A549 (cell line): ENCODE measurements around the gene WDR33. TPM values are rescaled to one million over a fixed set of nuclear protein-coding genes. Genes with fewer than 3 reads are reported as not detected.
"Not testable (repeated sequence)": the region's sequence is repeated elsewhere in the genome, so short reads cannot be mapped to it uniquely, and the experiment has no call there.

ENCODE experiments used
- ATAC-seq, 2 experiments: fragments of 200-7000 bp in 1 of 2; fragments of >200 bp in 1 of 2; cut with Nextera tagmentation in 1 of 2; cut with Tn5 transposase in 1 of 2; 3 replicates each; pipeline versions ENCODE4 v1.8.0 to v1.9.1; 2018 to 2020; ENCODE audit warnings: mild to moderate bottlenecking in 1 of 2, moderate library complexity in 1 of 2
- CTCF ChIA-PET: fragments of 300-600 bp; sonication (Branson Sonifier 250); formaldehyde crosslinking; extraction: SDS; loops from one replicate; lab custom pipeline; 2021; ENCODE audit warnings: antibody characterized with exemption, inconsistent platforms; lab: Yijun Ruan, JAX
- POLR2A ChIA-PET: fragments of 350-600 bp; formaldehyde crosslinking; extraction: SDS; loops from one replicate; lab custom pipeline; 2021; ENCODE audit warnings: antibody characterized with exemption, inconsistent platforms; lab: Yijun Ruan, JAX
- DNase-seq, 2 experiments: peaks; one replicate each; pipeline versions ENCODE4 v3.0.0 to v3.0.0-alpha.2; 2011 to 2016; ENCODE audit warnings: low read depth in 1 of 2, low spot score in 1 of 2
- FAIRE-seq: peaks from 2 replicates; lab custom pipeline; 2011; peaks lifted over from hg19 to GRCh38; lab: Jason Lieb, UNC
- H3K27ac ChIP-seq, 2 experiments: fragments of >200 bp; sonication (Bioruptor Twin); formaldehyde crosslinking; 3 replicates each; pipeline ENCODE4 v1.5.1; 2016 to 2017
- H3K4me1 ChIP-seq: fragments of >200 bp; sonication (Bioruptor Twin); formaldehyde crosslinking; 3 replicates; pipeline ENCODE4 v1.6.1; 2016
- H3K4me2 ChIP-seq: fragments of >200 bp; sonication (Bioruptor Twin); formaldehyde crosslinking; 3 replicates; pipeline ENCODE4 v1.6.1; 2016
- H3K4me3 ChIP-seq: fragments of >200 bp; sonication (Bioruptor Twin); formaldehyde crosslinking; 3 replicates; pipeline ENCODE4 v1.5.1; 2016
- H3K9me3 ChIP-seq: fragments of >200 bp; sonication (Bioruptor Twin); formaldehyde crosslinking; 3 replicates; pipeline ENCODE4 v1.6.1; 2016
- CEBPB ChIP-seq, 2 experiments: fragments of >200 bp in 1 of 2; sonication (Bioruptor Twin) in 1 of 2; formaldehyde crosslinking in 1 of 2; IDR thresholded peaks; 2 replicates each; pipeline ENCODE4 v1.6.1; 2012 to 2016
- CHD2 ChIP-seq: fragments of 150-350 bp; IDR thresholded peaks from 2 replicates; pipeline ENCODE4 v1.6.1; 2014; ENCODE audit warnings: low read length; ENCODE audit not compliant: partially characterized antibody
- EHF ChIP-seq: fragments of 250-450 bp; sonication (Bioruptor Pico); IDR thresholded peaks from 2 replicates; pipeline ENCODE4 v1.5.0; 2020; ENCODE audit warnings: mild to moderate bottlenecking
- ESRRA ChIP-seq: fragments of 150-350 bp; IDR thresholded peaks from 2 replicates; pipeline ENCODE4 v1.6.1; 2014; ENCODE audit warnings: mild to moderate bottlenecking, low read length, borderline replicate concordance
- FOSB ChIP-seq: fragments of 250-450 bp; sonication (Bioruptor Pico); IDR thresholded peaks from 2 replicates; pipeline ENCODE4 v1.5.0; 2020; ENCODE audit warnings: mild to moderate bottlenecking, moderate library complexity
- FOSL2 ChIP-seq, 2 experiments: fragments of 450-650 bp in 1 of 2; fragments of >200 bp in 1 of 2; sonication (Bioruptor Twin) in 1 of 2; formaldehyde crosslinking; IDR thresholded peaks; 2 replicates each; pipeline versions ENCODE4 v1.5.0 to v1.6.1; 2016 to 2020; ENCODE audit warnings: mild to moderate bottlenecking in 1 of 2, moderate library complexity in 1 of 2
- HOXB13 ChIP-seq: fragments of 250-450 bp; sonication (Bioruptor Pico); IDR thresholded peaks from 2 replicates; pipeline ENCODE4 v1.5.0; 2020; ENCODE audit warnings: low read depth, mild to moderate bottlenecking, moderate library complexity
- HOXB5 ChIP-seq: fragments of 250-450 bp; sonication (Bioruptor Pico); IDR thresholded peaks from 2 replicates; pipeline ENCODE4 v1.5.0; 2020; ENCODE audit warnings: mild to moderate bottlenecking, moderate library complexity
- KDM5A ChIP-seq: fragments of 200-600 bp; sonication (generic); IDR thresholded peaks from 2 replicates; pipeline ENCODE4 v1.6.1; 2016; ENCODE audit warnings: antibody characterized with exemption, mild to moderate bottlenecking
- MAZ ChIP-seq: fragments of 150-350 bp; IDR thresholded peaks from 2 replicates; pipeline ENCODE4 v1.6.1; 2014; ENCODE audit warnings: antibody characterized with exemption, low read depth, low read length, borderline replicate concordance
- NR3C1 ChIP-seq: fragments of >200 bp; sonication (Bioruptor Twin); formaldehyde crosslinking; IDR thresholded peaks from 3 replicates; pipeline ENCODE4 v1.6.1; 2017
- POLR2AphosphoS2 ChIP-seq: conservative IDR thresholded peaks from 2 replicates; pipeline ENCODE4 v1.6.1; 2012; ENCODE audit warnings: low read length, improper control_type of control experiment, inconsistent platforms
- RAD21 ChIP-seq, 2 experiments: fragments of >200 bp in 1 of 2; sonication (Bioruptor Twin) in 1 of 2; formaldehyde crosslinking in 1 of 2; IDR thresholded peaks in 1 of 2; conservative IDR thresholded peaks in 1 of 2; 2 replicates in 1 of 2; 3 replicates in 1 of 2; pipeline ENCODE4 v1.6.1; 2012 to 2018; ENCODE audit warnings: inconsistent platforms in 1 of 2
- RNF2 ChIP-seq: fragments of 200-600 bp; sonication (generic); IDR thresholded peaks from 2 replicates; pipeline ENCODE4 v1.6.1; 2016; ENCODE audit warnings: low read depth, mild to moderate bottlenecking, antibody characterized with exemption, moderate library complexity, borderline replicate concordance
- TFCP2L1 ChIP-seq: fragments of 250-450 bp; sonication (Bioruptor Pico); IDR thresholded peaks from 2 replicates; pipeline ENCODE4 v1.5.0; 2021; ENCODE audit warnings: mild to moderate bottlenecking
- ZC3H11A ChIP-seq: fragments of 450-650 bp; IDR thresholded peaks from 2 replicates; pipeline ENCODE4 v1.6.1; 2014; ENCODE audit warnings: antibody characterized with exemption, mild to moderate bottlenecking
- ZFP36 ChIP-seq: fragments of 450-650 bp; IDR thresholded peaks from 2 replicates; pipeline ENCODE4 v1.6.1; 2014; ENCODE audit warnings: borderline replicate concordance; ENCODE audit not compliant: partially characterized antibody
- ZSCAN20 ChIP-seq: fragments of 250-450 bp; sonication (Bioruptor Pico); IDR thresholded peaks from 2 replicates; pipeline ENCODE4 v1.8.0; 2022; ENCODE audit warnings: mild to moderate bottlenecking, moderate library complexity
- WGBS: methylation state at CpG from one replicate; pipeline ENCODE4 v1.1.6; 2017; ENCODE audit errors: missing lambda C conversion rate; 5-methylcytosine and 5-hydroxymethylcytosine counted together
- polyA plus RNA-seq, 4 experiments: library from polyadenylated mRNA; depleted of rRNA in 3 of 4; stranded (reverse); fragments of >200 nt; fragmentation: RNase III in 1 of 4; extraction: RNeasy Plus Mini Kit Qiagen cat#74134 plus additional on column Dnase treatment in 1 of 4; gene quantifications; 2 replicates in 3 of 4; 3 replicates in 1 of 4; pipeline ENCODE4 v1.2.3, GENCODE V29; 2011 to 2017
- TF ChIP-seq, protein P1 (sequence below): fragments of >200 bp; sonication (Bioruptor Twin); formaldehyde crosslinking; IDR thresholded peaks from 3 replicates; pipeline ENCODE4 v1.6.1; 2016
- TF ChIP-seq, protein P2 (sequence below): fragments of >200 bp; sonication (Bioruptor Twin); formaldehyde crosslinking; IDR thresholded peaks from 3 replicates; pipeline ENCODE4 v1.5.1; 2016
- TF ChIP-seq, protein P3 (sequence below): IDR thresholded peaks from 2 replicates; pipeline ENCODE4 v1.6.1; 2012
- TF ChIP-seq, protein P4 (sequence below): fragments of >200 bp; sonication (Bioruptor Twin); formaldehyde crosslinking; IDR thresholded peaks from 2 replicates; pipeline ENCODE4 v1.6.1; 2016
- TF ChIP-seq, protein P5 (sequence below): fragments of 250-450 bp; sonication (Bioruptor Pico); IDR thresholded peaks from 2 replicates; pipeline ENCODE4 v1.5.0; 2020; ENCODE audit warnings: low read depth, mild to moderate bottlenecking, moderate library complexity

WDR33 gene
- polyA plus RNA-seq, 2 of the 4 experiments (the other 2 are of a cell fraction) = 21.3 to 67.1 TPM

DNA sequence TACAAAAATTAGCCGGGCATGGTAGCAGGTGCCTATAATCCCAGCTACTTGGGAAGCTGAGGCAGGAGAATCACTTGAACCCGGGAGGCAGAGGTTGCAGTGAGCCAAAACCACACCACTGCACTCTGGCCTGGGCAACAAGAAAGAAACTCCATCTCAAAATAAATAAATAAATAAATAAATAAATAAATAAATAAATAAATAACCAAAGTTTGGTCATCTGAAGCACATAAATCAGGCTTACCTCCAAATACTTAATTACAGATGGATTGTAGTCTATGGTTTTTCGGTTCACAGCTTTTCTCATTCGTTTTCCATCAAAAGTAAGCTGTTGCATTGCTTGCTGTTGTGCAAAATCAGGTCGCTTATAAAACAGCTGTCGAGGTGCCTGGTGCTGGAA, 40.4 kb downstream of the WDR33 start:
- DNase-seq, FAIRE-seq, H3K9me3 ChIP-seq, POLR2A ChIA-PET, H3K4me3 ChIP-seq: not testable (repeated sequence)
- peak overlapping the region; percentile 54 for H3K4me2 ChIP-seq
- peaks cover 47% of the 10 kb centered on the region for H3K4me1 ChIP-seq
- 0 out of 6 replicates have a peak, but pooled peaks of 1 of the 2 experiments have one; percentile 21 for ATAC-seq
- H3K27ac ChIP-seq = peak overlapping the region in 1 of 2 experiments; percentile 62; a peak in 2 of 6 replicates
- peak; percentile 98 for TF ChIP-seq ZC3H11A
- 86% methylated on average over 6 of the region's 6 CpGs for WGBS
- CTCF ChIA-PET = interaction anchor here (0.6 kb wide), 1 partner anchor 88 kb away, joined by 3 read pairs; no protein-coding TSS in a partner anchor

DNA sequence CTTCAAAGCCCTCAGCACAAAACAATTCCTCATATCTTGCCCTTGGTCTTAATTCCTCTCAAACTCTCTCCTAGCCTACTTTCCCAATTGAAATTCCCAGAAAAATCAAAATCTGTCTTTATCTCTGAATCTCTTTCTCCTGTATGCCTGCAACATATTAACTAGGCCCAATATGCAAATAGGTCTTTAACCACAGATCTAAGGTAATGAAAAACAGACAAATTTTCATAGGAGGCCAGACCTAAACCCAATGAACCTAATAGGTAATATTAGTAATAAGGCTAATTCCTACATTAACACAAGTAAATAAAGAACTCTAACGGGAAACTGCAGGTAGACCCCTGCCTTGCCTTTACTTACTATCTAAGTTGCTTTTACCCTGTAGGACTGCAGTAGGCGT, 41.4 kb downstream of the WDR33 start:
- DNase-seq (no peak), FAIRE-seq (no peak), ATAC-seq (no peak)
- no peak overlapping the region for H3K27ac ChIP-seq
- TF ChIP-seq POLR2AphosphoS2 = no peak
- TF ChIP-seq CEBPB (IDR thresholded peaks at IDR 0.05) = no peak
- TF ChIP-seq RNF2 = no peak
- TF ChIP-seq NR3C1 = no peak
- no peak for TF ChIP-seq ESRRA
- no peak for TF ChIP-seq MAZ
- TF ChIP-seq HOXB5 (CRISPR knock-in tag) = no peak
- no peak for TF ChIP-seq ZSCAN20
- WGBS = 94% methylated on average over 2 of the region's 2 CpGs
- no peak overlapping the region for H3K4me2 ChIP-seq
- peaks cover 47% of the 10 kb centered on the region for H3K4me1 ChIP-seq
- no peak overlapping the region for H3K4me3 ChIP-seq
- ChIA-PET CTCF (no interaction called here), POLR2A (no interaction called here)
- no peaks in the 10 kb centered on the region for H3K9me3 ChIP-seq

DNA sequence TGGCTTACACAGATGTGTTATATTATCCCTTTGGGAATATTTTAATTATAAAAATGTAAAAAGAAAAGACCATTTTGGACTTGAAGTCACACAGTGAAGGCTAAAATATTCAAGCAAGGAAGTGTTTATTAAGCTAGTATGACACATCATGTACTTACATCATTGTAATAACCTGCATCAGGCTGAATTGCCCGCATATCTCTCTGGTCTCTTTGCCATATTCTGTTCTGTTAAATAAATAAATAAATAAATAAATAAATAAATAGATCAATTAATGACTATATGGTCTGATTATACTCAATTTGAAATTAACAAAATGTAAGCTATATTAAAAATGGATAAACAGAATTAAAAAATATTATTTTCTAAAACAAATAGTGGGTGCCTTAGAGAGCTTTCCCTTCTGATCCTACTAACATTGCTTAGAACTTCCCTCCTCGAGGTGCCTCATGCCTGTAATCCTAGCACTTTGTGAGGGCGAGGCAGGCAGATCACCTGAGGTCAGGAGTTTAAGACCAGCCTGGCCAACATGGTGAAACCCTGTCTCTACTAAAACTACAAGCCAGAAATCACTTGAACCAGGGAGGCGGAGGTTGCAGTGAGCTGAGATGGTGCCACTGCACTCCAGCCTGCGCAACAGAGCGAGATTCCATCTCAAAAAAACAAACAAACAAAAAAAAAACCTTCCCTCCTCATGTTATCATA, 42.0 kb downstream of the WDR33 start:
- 83% methylated on average over 6 of the region's 6 CpGs for WGBS
- no peak for DNase-seq
- TF ChIP-seq ZC3H11A (peak; percentile 75), HOXB5 (CRISPR knock-in tag) (no peak)
- Histone ChIP-seq H3K4me1 (peaks cover 47% of the 10 kb centered on the region), H3K9me3 (no peaks in the 10 kb centered on the region), H3K4me2 (no peak overlapping the region), H3K4me3 (no peak overlapping the region), H3K27ac (no peak overlapping the region)
- no peak for FAIRE-seq
- no peak for ATAC-seq
- CTCF ChIA-PET = interaction anchor here (1.1 to 1.4 kb wide), 4 partner anchors 10 to 73 kb away, joined by 3 read pairs; no protein-coding TSS in a partner anchor
- POLR2A ChIA-PET = no interaction called here

DNA sequence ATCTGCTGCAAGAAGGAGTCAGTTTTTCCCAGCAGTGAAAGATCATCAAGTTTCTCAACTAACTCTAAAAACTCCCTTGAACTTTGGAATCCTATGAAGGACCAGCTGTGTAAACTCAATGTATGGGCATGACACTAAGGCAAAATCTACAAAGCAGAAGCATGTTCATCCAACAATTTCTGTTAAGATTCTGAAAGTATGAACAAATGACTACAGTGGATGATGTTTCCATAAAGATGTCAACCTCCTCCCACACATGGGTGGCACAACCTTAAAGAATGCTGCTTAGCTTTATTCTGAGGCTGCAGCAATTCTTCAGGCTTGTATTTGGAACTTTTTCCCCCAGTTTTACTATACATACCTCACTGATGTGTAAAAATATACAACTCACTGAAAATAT, 47.2 kb downstream of the WDR33 start:
- FAIRE-seq = no peak

More for the DNA sequence above, 47.2 kb downstream of the WDR33 start:
- H3K4me2 ChIP-seq = no peak overlapping the region
- peaks cover under 1% of the 10 kb centered on the region; the same call in 1 of the 3 replicates for H3K4me1 ChIP-seq
- TF ChIP-seq, protein P1, sequence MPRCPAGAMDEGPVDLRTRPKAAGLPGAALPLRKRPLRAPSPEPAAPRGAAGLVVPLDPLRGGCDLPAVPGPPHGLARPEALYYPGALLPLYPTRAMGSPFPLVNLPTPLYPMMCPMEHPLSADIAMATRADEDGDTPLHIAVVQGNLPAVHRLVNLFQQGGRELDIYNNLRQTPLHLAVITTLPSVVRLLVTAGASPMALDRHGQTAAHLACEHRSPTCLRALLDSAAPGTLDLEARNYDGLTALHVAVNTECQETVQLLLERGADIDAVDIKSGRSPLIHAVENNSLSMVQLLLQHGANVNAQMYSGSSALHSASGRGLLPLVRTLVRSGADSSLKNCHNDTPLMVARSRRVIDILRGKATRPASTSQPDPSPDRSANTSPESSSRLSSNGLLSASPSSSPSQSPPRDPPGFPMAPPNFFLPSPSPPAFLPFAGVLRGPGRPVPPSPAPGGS = no peak
- TF ChIP-seq, protein P2, sequence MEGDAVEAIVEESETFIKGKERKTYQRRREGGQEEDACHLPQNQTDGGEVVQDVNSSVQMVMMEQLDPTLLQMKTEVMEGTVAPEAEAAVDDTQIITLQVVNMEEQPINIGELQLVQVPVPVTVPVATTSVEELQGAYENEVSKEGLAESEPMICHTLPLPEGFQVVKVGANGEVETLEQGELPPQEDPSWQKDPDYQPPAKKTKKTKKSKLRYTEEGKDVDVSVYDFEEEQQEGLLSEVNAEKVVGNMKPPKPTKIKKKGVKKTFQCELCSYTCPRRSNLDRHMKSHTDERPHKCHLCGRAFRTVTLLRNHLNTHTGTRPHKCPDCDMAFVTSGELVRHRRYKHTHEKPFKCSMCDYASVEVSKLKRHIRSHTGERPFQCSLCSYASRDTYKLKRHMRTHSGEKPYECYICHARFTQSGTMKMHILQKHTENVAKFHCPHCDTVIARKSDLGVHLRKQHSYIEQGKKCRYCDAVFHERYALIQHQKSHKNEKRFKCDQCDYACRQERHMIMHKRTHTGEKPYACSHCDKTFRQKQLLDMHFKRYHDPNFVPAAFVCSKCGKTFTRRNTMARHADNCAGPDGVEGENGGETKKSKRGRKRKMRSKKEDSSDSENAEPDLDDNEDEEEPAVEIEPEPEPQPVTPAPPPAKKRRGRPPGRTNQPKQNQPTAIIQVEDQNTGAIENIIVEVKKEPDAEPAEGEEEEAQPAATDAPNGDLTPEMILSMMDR = no peak
- TF ChIP-seq, protein P3, sequence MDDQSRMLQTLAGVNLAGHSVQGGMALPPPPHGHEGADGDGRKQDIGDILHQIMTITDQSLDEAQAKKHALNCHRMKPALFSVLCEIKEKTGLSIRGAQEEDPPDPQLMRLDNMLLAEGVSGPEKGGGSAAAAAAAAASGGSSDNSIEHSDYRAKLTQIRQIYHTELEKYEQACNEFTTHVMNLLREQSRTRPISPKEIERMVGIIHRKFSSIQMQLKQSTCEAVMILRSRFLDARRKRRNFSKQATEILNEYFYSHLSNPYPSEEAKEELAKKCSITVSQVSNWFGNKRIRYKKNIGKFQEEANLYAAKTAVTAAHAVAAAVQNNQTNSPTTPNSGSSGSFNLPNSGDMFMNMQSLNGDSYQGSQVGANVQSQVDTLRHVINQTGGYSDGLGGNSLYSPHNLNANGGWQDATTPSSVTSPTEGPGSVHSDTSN = no peak
- TF ChIP-seq, protein P4, sequence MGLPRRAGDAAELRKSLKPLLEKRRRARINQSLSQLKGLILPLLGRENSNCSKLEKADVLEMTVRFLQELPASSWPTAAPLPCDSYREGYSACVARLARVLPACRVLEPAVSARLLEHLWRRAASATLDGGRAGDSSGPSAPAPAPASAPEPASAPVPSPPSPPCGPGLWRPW = no peak
- no peak for TF ChIP-seq EHF (CRISPR knock-in tag)
- no peak for TF ChIP-seq KDM5A
- no peak for TF ChIP-seq FOSL2 (IDR thresholded peaks at IDR 0.05)
- TF ChIP-seq FOSL2 (CRISPR knock-in tag; IDR thresholded peaks at IDR 0.05) = no peak
- TF ChIP-seq CHD2 = no peak
- no peak for TF ChIP-seq TFCP2L1 (CRISPR knock-in tag)
- TF ChIP-seq HOXB13 = no peak
- TF ChIP-seq, protein P5, sequence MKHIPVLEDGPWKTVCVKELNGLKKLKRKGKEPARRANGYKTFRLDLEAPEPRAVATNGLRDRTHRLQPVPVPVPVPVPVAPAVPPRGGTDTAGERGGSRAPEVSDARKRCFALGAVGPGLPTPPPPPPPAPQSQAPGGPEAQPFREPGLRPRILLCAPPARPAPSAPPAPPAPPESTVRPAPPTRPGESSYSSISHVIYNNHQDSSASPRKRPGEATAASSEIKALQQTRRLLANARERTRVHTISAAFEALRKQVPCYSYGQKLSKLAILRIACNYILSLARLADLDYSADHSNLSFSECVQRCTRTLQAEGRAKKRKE (CRISPR knock-in tag) = no peak
- TF ChIP-seq ZFP36 = no peak
- no peak for TF ChIP-seq RAD21 (conservative IDR thresholded peaks at IDR 0.05 in 1 of 2, IDR thresholded peaks at IDR 0.05 in 1 of 2)
- no peak for TF ChIP-seq FOSB (CRISPR knock-in tag)
- no peak overlapping the region for H3K27ac ChIP-seq
- H3K9me3 ChIP-seq = no peaks in the 10 kb centered on the region
- POLR2A ChIA-PET = no interaction called here
- H3K4me3 ChIP-seq = no peak overlapping the region
- DNase-seq = no peak
- no peak for ATAC-seq
- CTCF ChIA-PET = interaction anchor here (0.8 to 1.2 kb wide), 3 partner anchors 9 to 37 kb away, joined by 3 to 5 read pairs (median 4); no protein-coding TSS in a partner anchor
